SIG-M5 treated with dmso at 0.1 percent for 504 hours (cell line): ENCODE data around the gene POU4F1.
A peak's percentile ranks its signal among the peaks of the same experiment; 100 is the strongest.

Experiments used
- DNase-seq: peaks from one replicate; lab custom pipeline; 2025; ENCODE audit not compliant: unreplicated experiment; lab: John Stamatoyannopoulos, UW

POU4F1 gene

GRCh38 chr13:78593652-78594455 is 9.5 kb downstream of the POU4F1 start:
- no peak for DNase-seq

- no peak for DNase-seq
Observed at GRCh38 chr13:78593129-78593528, 10.2 kb downstream of the POU4F1 start.

GRCh38 chr13:78592584-78592983 is 10.8 kb downstream of the POU4F1 start:
- no peak for DNase-seq

GRCh38 chr13:78589206-78589605 is 14.1 kb downstream of the POU4F1 start:
- DNase-seq = peak; percentile 30

GRCh38 chr13:78587395-78587794 is 16.0 kb downstream of the POU4F1 start:
- DNase-seq = no peak

GRCh38 chr13:78586706-78587105 is 16.6 kb downstream of the POU4F1 start:
- no peak for DNase-seq

GRCh38 chr13:78576261-78576660 is 27.1 kb downstream of the POU4F1 start:
- DNase-seq = peak; percentile 42

GRCh38 chr13:78572459-78572858 is 30.9 kb downstream of the POU4F1 start:
- no peak for DNase-seq

- DNase-seq = no peak
Observed at GRCh38 chr13:78569029-78569428, 34.3 kb downstream of the POU4F1 start.

GRCh38 chr13:78566631-78567030 is 36.7 kb downstream of the POU4F1 start:
- DNase-seq = no peak

GRCh38 chr13:78562237-78562889 is 41.0 kb downstream of the POU4F1 start:
- no peak for DNase-seq
